Measurements from ENCODE around the gene GMDS.

DNA sequence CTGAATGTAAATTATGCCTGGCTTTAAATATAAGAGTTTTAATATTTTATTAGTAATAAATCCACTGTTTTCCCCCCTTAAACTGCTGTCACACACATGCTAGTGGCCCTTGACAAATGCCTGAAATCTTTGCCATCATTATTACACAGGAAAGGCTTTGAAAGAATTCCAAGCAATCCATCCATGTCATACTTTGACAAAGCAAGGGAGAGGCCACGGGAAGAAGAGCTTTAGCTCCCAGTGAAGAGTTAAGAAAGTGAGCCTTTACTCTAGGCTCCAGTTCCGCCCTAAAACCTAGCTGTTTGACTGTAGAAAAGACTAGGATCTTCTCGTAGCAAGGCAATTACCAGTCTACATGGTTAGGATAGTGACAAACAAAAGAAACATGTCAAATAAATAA is 147.9 kb downstream of the GMDS start:
- TF ChIP-seq EZH2 (optimal IDR thresholded peaks at IDR 0.05; ENCODE audit: low read depth, low read length) (no peak), EZH2phosphoT487 (IDR thresholded peaks at IDR 0.05; ENCODE audit: low read length) (no peak)
- TF ChIP-seq, protein P1, sequence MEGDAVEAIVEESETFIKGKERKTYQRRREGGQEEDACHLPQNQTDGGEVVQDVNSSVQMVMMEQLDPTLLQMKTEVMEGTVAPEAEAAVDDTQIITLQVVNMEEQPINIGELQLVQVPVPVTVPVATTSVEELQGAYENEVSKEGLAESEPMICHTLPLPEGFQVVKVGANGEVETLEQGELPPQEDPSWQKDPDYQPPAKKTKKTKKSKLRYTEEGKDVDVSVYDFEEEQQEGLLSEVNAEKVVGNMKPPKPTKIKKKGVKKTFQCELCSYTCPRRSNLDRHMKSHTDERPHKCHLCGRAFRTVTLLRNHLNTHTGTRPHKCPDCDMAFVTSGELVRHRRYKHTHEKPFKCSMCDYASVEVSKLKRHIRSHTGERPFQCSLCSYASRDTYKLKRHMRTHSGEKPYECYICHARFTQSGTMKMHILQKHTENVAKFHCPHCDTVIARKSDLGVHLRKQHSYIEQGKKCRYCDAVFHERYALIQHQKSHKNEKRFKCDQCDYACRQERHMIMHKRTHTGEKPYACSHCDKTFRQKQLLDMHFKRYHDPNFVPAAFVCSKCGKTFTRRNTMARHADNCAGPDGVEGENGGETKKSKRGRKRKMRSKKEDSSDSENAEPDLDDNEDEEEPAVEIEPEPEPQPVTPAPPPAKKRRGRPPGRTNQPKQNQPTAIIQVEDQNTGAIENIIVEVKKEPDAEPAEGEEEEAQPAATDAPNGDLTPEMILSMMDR (IDR thresholded peaks at IDR 0.05; ENCODE audit: low read length) = no peak
